ENCODE results near the gene KIFBP. TPM values are rescaled to one million over a fixed set of nuclear protein-coding genes. Genes with fewer than 3 reads are reported as not detected.

KIFBP gene
- polyA plus RNA-seq, 1 of the 3 experiments (the other 2 are of a cell fraction), result 16.9 TPM

- Histone ChIP-seq H3K27me3 (ENCODE audit: insufficient read depth) (no peaks in the 10 kb centered on the region), H3K9me2 (no peaks in the 10 kb centered on the region), H3K27ac (ENCODE audit: low read depth in 2 of 2, low read length in 1 of 2) (no peak overlapping the region), H3K36me3 (replicated peaks in 1 of 2; ENCODE audit: control insufficient read depth in 1 of 2, insufficient read depth in 2 of 2, low read length in 1 of 2) (no peaks in the 10 kb centered on the region), H3K4me3 (ENCODE audit: low read depth in 2 of 2, low read length in 1 of 2) (no peak overlapping the region), H4K20me1 (ENCODE audit: insufficient read depth) (no peaks in the 10 kb centered on the region), H3K79me2 (ENCODE audit: insufficient read depth) (no peaks in the 10 kb centered on the region), H3K4me1 (ENCODE audit: control insufficient read depth in 1 of 2, insufficient read depth in 2 of 2, low read depth in 1 of 2, low read length in 1 of 2) (peaks cover 0 to 5% of the 10 kb centered on the region in 2 experiments; a peak in 2 of 4 replicates), H3K9ac (no peak overlapping the region), H3K9me3 (no peaks in the 10 kb centered on the region), H3K4me2 (no peak overlapping the region), H3F3A (replicated peaks; ENCODE audit: insufficient read depth) (peaks cover 3% of the 10 kb centered on the region), H2AFZ (ENCODE audit: low read depth) (no peak overlapping the region)
- ChIA-PET CTCF (no interaction called here), POLR2A (no interaction called here)
- WGBS (ENCODE audit: low lambda C conversion rate), result 81% methylated on average over 5 of the region's 5 CpGs
- no peak for DNase-seq
- TF ChIP-seq TCF12 (IDR thresholded peaks at IDR 0.05) (no peak), ELF1 (IDR thresholded peaks at IDR 0.05) (no peak)
These were observed 74.3 kb downstream of the KIFBP start for GRCh38 chr10:69062901-69063300.

- peaks cover 3% of the 10 kb centered on the region for H3F3A ChIP-seq (replicated peaks; ENCODE audit: insufficient read depth)
- H3K4me3 ChIP-seq (ENCODE audit: low read depth in 2 of 2, low read length in 1 of 2), result no peak overlapping the region
- DNase-seq, result no peak
- WGBS (ENCODE audit: low lambda C conversion rate), result 65% methylated on average over 6 of the region's 6 CpGs
- TF ChIP-seq USF1 (IDR thresholded peaks at IDR 0.05; ENCODE audit: borderline replicate concordance, low read depth), result no peak
- H3K9me3 ChIP-seq, result no peaks in the 10 kb centered on the region
- H3K9ac ChIP-seq, result no peak overlapping the region
- H3K27ac ChIP-seq (ENCODE audit: low read depth in 2 of 2, low read length in 1 of 2), result no peak overlapping the region
- no peaks in the 10 kb centered on the region for H3K27me3 ChIP-seq (ENCODE audit: insufficient read depth)
- POLR2A ChIA-PET, result no interaction called here
- no peak overlapping the region for H2AFZ ChIP-seq (ENCODE audit: low read depth)
- H3K36me3 ChIP-seq (replicated peaks in 1 of 2; ENCODE audit: control insufficient read depth in 1 of 2, insufficient read depth in 2 of 2, low read length in 1 of 2), result no peaks in the 10 kb centered on the region
- peaks cover 0 to 5% of the 10 kb centered on the region in 2 experiments; a peak in 2 of 4 replicates for H3K4me1 ChIP-seq (ENCODE audit: control insufficient read depth in 1 of 2, insufficient read depth in 2 of 2, low read depth in 1 of 2, low read length in 1 of 2)
- no peak overlapping the region for H3K4me2 ChIP-seq
- H3K9me2 ChIP-seq, result no peaks in the 10 kb centered on the region
- no peaks in the 10 kb centered on the region for H4K20me1 ChIP-seq (ENCODE audit: insufficient read depth)
- H3K79me2 ChIP-seq (ENCODE audit: insufficient read depth), result no peaks in the 10 kb centered on the region
- CTCF ChIA-PET, result interaction anchor here (0.9 kb wide), 1 partner anchor 27 kb away, joined by 4 read pairs; no protein-coding TSS in a partner anchor
These were observed 76.2 kb downstream of the KIFBP start for GRCh38 chr10:69064762-69065328.

- no peak for DNase-seq
- Histone ChIP-seq H3K4me1 (ENCODE audit: control insufficient read depth in 1 of 2, insufficient read depth in 2 of 2, low read depth in 1 of 2, low read length in 1 of 2) (peaks cover 0 to 5% of the 10 kb centered on the region in 2 experiments; a peak in 2 of 4 replicates), H3K27me3 (ENCODE audit: insufficient read depth) (no peaks in the 10 kb centered on the region), H3K4me2 (no peak overlapping the region), H3K9ac (no peak overlapping the region), H3K4me3 (ENCODE audit: low read depth in 2 of 2, low read length in 1 of 2) (no peak overlapping the region), H3K9me2 (no peaks in the 10 kb centered on the region), H3K79me2 (ENCODE audit: insufficient read depth) (no peaks in the 10 kb centered on the region), H3K9me3 (no peaks in the 10 kb centered on the region), H3K27ac (ENCODE audit: low read depth in 2 of 2, low read length in 1 of 2) (no peak overlapping the region), H2AFZ (ENCODE audit: low read depth) (no peak overlapping the region), H3F3A (replicated peaks; ENCODE audit: insufficient read depth) (peaks cover 3% of the 10 kb centered on the region), H3K36me3 (replicated peaks in 1 of 2; ENCODE audit: control insufficient read depth in 1 of 2, insufficient read depth in 2 of 2, low read length in 1 of 2) (no peaks in the 10 kb centered on the region), H4K20me1 (ENCODE audit: insufficient read depth) (no peaks in the 10 kb centered on the region)
- WGBS (ENCODE audit: low lambda C conversion rate), result 64% methylated on average over 7 of the region's 8 CpGs
- POLR2A ChIA-PET, result no interaction called here
- CTCF ChIA-PET, result interaction anchor here (0.9 kb wide), 1 partner anchor 27 kb away, joined by 4 read pairs; no protein-coding TSS in a partner anchor
- no peak for TF ChIP-seq USF2 (IDR thresholded peaks at IDR 0.05; ENCODE audit: borderline replicate concordance, low read depth, low read length)
- TF ChIP-seq GABPA (IDR thresholded peaks at IDR 0.05; ENCODE audit: low read depth), result no peak
- no peak for TF ChIP-seq EP300 (IDR thresholded peaks at IDR 0.05; ENCODE audit: borderline replicate concordance in 1 of 2, low read depth in 1 of 2, low read length in 1 of 2)
- no peak for TF ChIP-seq POLR2AphosphoS5 (IDR thresholded peaks at IDR 0.05; ENCODE audit: low read depth, low read length)
- no peak for TF ChIP-seq CTCF (IDR thresholded peaks at IDR 0.05)
- TF ChIP-seq MAX (IDR thresholded peaks at IDR 0.05; ENCODE audit: low read depth), result no peak
- TF ChIP-seq SMC3 (IDR thresholded peaks at IDR 0.05; ENCODE audit: low read depth, low read length), result no peak
- TF ChIP-seq PBX3 (IDR thresholded peaks at IDR 0.05), result no peak
- no peak for TF ChIP-seq ZBTB33 (IDR thresholded peaks at IDR 0.05; ENCODE audit: borderline replicate concordance, low read depth)
These were observed 77.1 kb downstream of the KIFBP start for GRCh38 chr10:69065406-69066361.
